Ovary (tissue), 3 donors: ENCODE results near the gene CFAP299.

Experiments used
- EP300 ChIP-seq: sonication (generic); formaldehyde crosslinking; IDR thresholded peaks from one replicate; pipeline ENCODE4 v1.6.1; 2017; ENCODE audit warnings: antibody characterized with exemption
- POLR2A ChIP-seq: fragments of 450-650 bp; IDR thresholded peaks from one replicate; pipeline ENCODE4 v1.6.1; 2017; ENCODE audit warnings: antibody characterized with exemption, mild to moderate bottlenecking, moderate library complexity
- TF ChIP-seq, protein P1 (sequence below), 3 donors: fragments of 450-650 bp in 2 of 3; fragments of 200-600 bp in 1 of 3; IDR thresholded peaks; one replicate each; pipeline versions ENCODE4 v1.5.1 to v1.8.0; 2016 to 2022; ENCODE audit warnings: antibody characterized with exemption in 3 of 3, mild to moderate bottlenecking in 1 of 3
- donor health status: DM: no; HTN: no; CAD: no.

DNA sequence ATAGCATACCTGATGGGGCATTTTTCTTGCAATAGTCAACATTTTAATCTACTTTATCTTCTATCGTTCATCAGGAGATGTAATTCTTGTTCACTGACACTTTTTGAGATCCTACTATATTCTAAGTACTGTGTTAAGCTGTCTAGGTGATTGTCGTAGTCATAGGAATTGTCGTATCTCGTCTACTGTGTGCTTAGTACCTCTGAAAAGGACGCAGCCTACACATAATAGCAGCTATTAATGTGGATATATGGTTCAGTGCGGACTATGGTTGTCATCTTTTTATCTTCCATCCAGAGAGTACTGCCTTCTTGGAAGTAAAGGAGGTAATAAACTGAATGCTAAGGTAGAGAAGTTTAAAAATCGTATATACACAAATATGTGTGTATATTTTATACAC is 21.9 kb upstream of the CFAP299 start:
- TF ChIP-seq, protein P1, sequence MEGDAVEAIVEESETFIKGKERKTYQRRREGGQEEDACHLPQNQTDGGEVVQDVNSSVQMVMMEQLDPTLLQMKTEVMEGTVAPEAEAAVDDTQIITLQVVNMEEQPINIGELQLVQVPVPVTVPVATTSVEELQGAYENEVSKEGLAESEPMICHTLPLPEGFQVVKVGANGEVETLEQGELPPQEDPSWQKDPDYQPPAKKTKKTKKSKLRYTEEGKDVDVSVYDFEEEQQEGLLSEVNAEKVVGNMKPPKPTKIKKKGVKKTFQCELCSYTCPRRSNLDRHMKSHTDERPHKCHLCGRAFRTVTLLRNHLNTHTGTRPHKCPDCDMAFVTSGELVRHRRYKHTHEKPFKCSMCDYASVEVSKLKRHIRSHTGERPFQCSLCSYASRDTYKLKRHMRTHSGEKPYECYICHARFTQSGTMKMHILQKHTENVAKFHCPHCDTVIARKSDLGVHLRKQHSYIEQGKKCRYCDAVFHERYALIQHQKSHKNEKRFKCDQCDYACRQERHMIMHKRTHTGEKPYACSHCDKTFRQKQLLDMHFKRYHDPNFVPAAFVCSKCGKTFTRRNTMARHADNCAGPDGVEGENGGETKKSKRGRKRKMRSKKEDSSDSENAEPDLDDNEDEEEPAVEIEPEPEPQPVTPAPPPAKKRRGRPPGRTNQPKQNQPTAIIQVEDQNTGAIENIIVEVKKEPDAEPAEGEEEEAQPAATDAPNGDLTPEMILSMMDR (IDR thresholded peaks at IDR 0.05) = no peak
- TF ChIP-seq POLR2A (no peak), EP300 (no peak)
